Stimulated activated CD8-positive, alpha-beta memory T cell treated with anti-CD3 and anti-CD28 coated beads, Interleukin-15, amount 100 ng/mL, for 4 hours (primary cell): ENCODE data around the gene YPEL1.
"Not testable (repeated sequence)": the region's sequence is repeated elsewhere in the genome, so short reads cannot be mapped to it uniquely, and the experiment has no call there.

ENCODE experiments used
- DNase-seq, 2 donors: peaks; one replicate each; pipeline ENCODE4 v3.0.0-alpha.2; 2020; ENCODE audit warnings: low read depth in 2 of 2

Gene YPEL1

GRCh38 chr22:21699643-21700042 lies 36.0 kb downstream of the YPEL1 start:
- DNase-seq = no peak

- no peak for DNase-seq
These were observed 36.9 kb downstream of the YPEL1 start for GRCh38 chr22:21698430-21699329.

DNA sequence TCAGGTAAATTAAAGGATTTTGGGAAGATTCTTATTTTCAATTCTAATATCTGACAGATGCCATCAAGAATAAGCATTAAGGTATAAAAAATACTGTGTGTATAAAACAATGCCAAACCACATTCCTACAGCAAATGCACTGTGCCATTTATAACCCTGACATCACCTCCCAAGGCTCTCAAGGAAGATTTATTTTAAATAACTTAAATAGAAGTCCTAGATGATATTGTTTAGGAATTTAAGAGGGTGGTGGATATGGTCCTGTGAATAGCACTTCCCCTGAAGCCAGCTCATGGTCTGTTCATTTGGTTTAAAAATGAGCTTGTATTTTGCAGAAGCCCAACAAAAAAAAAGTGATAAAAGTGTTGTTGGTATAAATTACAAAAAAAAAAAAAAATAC lies 37.7 kb downstream of the YPEL1 start:
- no peak for DNase-seq

GRCh38 chr22:21697021-21697771 lies 38.4 kb downstream of the YPEL1 start:
- DNase-seq = no peak

DNA sequence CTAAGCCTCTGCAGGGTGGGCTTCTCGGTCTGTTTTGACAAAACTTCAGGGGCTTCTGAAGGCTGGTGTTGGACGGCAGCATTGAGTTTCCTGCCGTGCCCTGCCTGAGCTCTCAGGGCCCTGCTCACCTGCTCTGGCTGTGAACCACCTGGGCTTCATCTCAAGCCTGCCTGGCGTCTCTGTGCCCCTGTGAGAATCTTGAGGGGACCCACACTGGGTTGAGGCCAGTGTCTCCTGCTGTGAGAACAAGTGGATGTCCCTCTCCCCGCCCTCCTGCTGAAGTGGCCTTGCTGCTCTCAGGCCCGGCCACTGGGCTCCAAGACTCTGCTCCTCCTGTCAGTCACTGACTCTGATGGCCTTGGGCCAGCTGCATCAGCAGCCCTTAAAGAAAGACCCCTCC lies 39.5 kb downstream of the YPEL1 start:
- no peak for DNase-seq

- no peak for DNase-seq
These were observed 40.0 kb downstream of the YPEL1 start for GRCh38 chr22:21695430-21696085.

DNA sequence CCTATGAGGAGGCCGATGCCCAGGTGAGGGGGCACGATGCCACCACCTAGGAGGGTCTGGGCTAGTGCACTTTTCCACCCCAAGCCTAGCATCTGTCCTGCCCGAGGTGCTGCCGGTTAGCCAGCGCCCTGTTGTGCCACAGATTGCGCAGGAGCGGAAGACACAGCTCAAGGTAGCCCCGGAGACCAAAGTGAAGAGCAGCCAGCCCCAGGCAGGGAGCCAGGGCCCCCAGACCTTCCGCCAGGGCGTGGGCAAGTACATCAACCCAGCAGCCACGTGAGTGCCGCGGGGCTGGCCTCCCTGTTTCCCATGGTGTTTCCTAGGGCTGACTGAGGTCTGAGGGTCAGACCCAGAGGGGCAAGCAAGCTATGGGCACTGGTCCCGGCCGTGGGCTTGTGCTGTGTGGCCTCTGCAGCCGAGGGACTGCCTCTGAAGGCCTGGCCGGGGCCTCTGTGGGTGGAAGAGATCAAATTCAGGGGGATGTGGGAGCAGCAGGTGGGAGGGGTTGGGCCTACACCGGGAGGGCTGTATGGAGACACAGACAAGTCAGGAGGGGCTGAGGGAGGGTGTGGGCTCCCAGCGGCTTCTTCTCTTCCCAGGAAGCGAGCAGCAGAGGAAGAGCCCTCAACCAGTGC lies 40.7 kb downstream of the YPEL1 start:
- DNase-seq = no peak

- no peak for DNase-seq
These were observed 41.2 kb downstream of the YPEL1 start for GRCh38 chr22:21694394-21694793.

DNA sequence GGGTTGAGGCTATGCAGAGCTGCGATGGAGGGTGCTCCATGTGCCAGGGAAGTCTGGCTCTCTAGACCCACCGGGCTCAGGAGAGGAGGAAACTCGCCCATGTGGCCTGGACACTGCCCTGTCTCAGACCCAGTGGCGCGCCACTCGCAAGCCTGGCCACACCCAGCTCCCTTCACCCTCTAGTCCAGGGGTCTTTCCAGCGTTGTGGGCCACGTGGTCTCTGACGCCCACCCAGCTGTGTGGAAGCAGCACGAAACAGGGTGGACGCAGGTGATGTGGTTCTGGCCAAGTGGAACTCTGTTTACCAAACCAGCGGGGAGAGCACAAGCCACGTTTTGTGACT lies 41.6 kb downstream of the YPEL1 start:
- DNase-seq = no peak

DNA sequence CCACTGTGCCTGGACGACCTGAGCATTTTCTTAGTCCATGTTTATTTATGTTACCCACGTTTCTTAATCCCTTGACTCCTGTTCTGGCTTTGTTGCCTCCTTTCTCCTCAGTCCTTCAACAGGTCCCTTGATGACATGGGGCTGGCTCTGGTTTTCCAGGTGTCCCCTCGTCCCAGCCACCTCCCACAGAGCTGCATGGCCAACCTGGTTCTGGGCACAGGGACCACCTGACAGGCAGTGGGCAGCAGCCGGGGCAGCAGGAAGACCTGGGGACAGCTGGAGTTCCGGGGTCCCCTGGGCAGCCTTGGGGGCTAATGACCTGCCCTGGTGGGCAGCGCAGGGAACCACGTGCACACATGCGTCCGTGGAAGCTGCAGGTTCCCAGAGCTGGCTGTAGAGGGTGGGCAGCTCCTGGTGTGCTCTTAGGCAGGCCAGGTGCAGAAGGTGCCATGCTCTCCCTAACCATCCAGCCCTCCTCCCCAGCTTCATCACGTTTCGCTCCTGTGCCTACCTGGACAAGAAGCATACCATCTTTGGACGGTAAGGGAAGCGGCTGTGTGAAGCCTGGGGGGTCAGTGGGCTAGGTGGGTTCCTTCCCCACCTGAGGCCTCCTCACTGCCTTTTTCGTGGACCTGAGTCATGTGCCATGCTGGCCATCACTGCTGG lies 42.1 kb downstream of the YPEL1 start:
- no peak for DNase-seq

DNA sequence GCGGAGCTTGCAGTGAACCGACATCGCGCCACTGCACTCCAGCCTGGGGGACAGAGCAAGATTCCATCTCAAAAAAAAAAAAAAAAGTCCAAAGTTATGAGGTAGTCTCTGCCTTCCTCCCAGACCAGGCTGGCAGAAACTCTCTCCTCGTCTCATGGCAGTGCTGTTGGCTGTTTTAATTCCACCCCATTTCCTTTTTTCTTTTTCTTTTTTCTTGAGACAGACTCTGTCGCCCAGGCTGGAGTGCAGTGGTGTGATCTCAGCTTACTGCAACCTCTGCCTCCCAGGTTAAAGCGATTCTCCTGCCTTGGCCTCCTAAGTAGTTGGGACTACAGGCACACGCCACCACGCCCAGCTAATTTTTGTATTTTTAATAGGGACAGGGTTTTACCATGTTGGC lies 42.7 kb downstream of the YPEL1 start:
- DNase-seq = not testable (repeated sequence)

DNA sequence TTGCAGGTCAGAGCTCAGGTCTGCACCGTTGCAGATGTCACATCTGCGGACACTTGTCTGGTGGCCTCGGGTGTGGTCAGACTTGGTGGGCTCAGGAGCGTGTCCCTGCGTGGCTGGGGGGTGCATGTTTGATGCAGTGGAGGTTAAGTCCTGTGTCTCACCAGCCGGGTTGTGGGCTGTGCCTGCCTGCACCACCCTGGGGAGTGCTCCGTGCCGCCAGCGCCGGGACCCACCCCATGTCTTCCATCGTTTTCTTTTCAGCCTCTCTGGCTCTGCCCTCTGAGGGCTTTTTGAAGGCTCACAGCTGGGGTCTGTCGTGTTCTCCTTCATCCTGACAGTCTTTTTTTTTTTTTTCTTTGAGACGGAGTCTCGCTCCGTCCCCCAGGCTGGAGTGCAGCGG lies 43.8 kb downstream of the YPEL1 start:
- DNase-seq = no peak

DNA sequence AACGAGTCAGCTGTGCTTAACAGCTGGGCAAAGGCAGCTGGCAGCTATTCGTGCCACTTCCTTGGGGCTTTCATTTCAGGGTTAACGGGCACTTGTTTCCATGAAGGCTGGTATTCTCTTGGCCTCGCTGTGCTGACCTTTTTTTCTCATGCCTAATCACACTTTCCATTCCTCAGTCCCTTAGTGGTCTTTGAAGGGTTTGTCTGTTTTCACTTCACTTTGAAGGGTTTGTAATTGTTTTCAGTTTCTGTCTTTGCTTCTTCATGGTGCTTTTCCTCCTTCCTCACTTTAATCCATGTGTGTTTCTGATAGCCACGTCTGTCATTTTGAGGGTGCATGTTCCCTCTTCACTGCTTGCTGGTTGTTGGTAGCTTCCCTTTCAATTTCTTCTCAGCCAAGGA lies 45.2 kb downstream of the YPEL1 start:
- no peak for DNase-seq

DNA sequence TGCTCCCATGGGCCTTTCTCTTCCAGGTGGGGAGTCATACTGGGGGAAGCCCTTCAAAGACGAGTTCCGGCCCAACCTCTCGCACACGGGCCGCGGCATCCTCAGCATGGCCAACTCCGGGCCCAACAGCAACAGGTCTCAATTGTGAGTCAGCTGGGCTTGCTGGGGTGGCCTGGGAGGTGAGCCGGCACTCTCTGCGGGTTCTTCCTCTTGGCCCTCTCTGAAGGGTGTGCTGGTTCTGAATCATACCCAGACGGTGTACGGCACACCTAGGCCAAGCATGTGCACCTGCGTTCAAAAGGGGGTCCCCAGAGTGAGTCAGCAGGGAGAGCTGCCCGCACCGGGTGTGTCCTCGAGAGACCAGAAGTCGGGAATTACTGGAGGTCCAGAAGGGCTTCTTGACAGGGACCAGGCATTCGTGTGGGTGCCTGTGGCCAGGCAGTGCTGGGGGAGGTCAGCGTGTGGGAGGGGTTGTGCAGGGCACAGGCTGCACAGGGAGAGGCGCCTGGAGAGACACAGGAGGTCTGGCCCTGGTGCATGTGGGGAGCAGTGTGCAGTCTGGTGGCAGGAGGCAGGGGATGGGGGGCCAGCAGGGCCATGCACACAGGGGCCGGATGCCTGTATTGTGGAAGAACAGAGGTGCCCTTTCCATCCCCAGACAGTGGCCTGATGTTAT lies 46.8 kb downstream of the YPEL1 start:
- DNase-seq = no peak

DNA sequence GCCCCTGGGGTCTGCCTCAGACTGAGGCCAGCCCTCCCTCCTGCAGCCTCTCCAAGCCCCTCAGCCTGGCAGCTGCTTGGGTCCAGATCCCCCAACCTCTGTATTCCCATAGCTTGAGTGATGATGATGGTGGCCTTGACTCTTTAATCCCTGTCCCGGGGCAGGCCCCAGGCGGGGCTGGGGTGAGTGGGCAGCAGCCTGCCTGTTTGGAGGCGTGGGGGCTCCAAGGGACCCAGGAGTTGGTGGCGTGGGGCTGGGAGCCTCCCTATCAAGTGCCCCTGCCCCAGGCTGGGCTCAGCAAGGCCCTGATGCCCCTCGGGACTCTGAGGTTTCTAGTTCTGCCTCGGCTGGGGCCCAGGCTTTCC lies 47.3 kb downstream of the YPEL1 start:
- DNase-seq = no peak

GRCh38 chr22:21687685-21688259 lies 47.8 kb downstream of the YPEL1 start:
- DNase-seq = no peak

- DNase-seq = no peak
These were observed 48.8 kb downstream of the YPEL1 start for GRCh38 chr22:21686634-21687393.

DNA sequence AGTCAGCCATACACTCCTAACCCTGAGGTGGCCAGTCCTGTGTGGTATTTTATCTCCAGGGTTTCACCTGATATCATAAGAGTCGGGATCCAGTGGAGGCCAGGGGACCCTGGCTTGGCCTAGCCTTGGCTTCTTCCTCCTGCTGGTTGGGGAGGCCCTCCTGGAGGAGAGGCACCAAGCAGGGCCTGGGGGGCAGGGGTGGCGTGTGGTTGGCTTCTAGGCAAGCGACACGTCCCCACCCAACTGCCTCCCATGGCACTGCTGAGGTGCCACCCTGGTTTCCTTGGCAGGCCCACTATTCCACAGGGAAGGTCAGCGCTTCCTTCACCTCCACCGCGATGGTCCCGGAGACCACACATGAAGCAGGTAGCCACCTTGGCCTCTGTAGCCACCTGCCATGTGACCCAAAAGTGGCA lies 49.4 kb downstream of the YPEL1 start:
- DNase-seq = no peak

DNA sequence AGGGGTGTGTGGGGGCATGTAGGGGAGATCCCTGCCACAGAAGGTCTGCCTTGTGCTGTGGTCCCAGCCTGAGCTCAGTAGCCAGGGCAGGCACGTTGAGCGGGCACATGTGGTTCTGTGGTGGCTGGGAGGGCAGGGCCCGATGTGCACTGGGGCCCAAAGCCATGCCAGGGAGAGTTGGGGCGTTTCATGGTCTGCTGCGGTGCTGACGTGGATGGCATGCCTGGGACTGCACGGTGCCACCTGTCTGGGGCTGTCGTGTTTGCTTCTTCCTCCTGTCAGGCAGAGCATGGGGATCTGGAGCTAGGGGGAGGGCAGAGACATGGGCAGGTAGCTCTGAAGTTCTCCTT lies 50.5 kb downstream of the YPEL1 start:
- no peak for DNase-seq

GRCh38 chr22:21684492-21685163 lies 51.0 kb downstream of the YPEL1 start:
- DNase-seq = no peak
